Measurements from ENCODE around the gene TARBP1. TPM values are rescaled to one million over a fixed set of nuclear protein-coding genes. Genes with fewer than 3 reads are reported as not detected.

The TARBP1 gene
- total and polyA plus RNA-seq, 2 of the 13 experiments (the other 11 are each of a cell fraction or from before 2014, with no cell fraction given) = 37.7 to 67.0 TPM

DNA sequence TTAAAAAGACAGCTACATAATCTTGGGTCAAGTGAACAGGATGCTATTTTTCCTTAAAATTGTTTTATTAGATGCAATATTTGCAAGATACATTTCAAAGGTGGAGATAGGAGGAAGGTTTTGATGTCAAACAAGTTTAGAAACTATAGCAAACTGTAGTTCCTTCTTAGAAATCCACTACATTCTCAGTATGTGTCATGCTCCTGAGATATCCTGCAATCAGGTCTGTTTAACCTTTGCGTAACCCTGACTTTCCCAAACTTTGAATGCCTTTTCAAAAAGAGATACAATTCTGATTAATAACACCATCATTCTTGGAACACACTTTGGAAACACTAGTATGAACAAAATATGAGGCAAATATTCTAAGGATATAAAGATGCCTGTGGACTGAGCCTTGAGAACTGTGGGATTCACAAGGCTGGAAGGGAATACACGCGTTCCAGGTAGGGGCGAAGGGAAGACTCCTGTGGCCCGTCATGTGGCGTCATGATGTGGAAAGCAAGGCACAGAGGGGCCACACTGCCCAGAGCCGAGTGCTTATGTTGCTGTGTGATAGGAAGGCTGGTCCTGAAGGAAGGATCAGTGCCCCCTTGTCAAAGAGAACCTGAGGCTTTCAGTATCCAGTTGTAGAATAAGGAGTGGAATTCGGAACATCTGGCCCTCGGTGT lies 19.6 kb upstream of the TARBP1 start (continued):
- TF ChIP-seq, protein P1, sequence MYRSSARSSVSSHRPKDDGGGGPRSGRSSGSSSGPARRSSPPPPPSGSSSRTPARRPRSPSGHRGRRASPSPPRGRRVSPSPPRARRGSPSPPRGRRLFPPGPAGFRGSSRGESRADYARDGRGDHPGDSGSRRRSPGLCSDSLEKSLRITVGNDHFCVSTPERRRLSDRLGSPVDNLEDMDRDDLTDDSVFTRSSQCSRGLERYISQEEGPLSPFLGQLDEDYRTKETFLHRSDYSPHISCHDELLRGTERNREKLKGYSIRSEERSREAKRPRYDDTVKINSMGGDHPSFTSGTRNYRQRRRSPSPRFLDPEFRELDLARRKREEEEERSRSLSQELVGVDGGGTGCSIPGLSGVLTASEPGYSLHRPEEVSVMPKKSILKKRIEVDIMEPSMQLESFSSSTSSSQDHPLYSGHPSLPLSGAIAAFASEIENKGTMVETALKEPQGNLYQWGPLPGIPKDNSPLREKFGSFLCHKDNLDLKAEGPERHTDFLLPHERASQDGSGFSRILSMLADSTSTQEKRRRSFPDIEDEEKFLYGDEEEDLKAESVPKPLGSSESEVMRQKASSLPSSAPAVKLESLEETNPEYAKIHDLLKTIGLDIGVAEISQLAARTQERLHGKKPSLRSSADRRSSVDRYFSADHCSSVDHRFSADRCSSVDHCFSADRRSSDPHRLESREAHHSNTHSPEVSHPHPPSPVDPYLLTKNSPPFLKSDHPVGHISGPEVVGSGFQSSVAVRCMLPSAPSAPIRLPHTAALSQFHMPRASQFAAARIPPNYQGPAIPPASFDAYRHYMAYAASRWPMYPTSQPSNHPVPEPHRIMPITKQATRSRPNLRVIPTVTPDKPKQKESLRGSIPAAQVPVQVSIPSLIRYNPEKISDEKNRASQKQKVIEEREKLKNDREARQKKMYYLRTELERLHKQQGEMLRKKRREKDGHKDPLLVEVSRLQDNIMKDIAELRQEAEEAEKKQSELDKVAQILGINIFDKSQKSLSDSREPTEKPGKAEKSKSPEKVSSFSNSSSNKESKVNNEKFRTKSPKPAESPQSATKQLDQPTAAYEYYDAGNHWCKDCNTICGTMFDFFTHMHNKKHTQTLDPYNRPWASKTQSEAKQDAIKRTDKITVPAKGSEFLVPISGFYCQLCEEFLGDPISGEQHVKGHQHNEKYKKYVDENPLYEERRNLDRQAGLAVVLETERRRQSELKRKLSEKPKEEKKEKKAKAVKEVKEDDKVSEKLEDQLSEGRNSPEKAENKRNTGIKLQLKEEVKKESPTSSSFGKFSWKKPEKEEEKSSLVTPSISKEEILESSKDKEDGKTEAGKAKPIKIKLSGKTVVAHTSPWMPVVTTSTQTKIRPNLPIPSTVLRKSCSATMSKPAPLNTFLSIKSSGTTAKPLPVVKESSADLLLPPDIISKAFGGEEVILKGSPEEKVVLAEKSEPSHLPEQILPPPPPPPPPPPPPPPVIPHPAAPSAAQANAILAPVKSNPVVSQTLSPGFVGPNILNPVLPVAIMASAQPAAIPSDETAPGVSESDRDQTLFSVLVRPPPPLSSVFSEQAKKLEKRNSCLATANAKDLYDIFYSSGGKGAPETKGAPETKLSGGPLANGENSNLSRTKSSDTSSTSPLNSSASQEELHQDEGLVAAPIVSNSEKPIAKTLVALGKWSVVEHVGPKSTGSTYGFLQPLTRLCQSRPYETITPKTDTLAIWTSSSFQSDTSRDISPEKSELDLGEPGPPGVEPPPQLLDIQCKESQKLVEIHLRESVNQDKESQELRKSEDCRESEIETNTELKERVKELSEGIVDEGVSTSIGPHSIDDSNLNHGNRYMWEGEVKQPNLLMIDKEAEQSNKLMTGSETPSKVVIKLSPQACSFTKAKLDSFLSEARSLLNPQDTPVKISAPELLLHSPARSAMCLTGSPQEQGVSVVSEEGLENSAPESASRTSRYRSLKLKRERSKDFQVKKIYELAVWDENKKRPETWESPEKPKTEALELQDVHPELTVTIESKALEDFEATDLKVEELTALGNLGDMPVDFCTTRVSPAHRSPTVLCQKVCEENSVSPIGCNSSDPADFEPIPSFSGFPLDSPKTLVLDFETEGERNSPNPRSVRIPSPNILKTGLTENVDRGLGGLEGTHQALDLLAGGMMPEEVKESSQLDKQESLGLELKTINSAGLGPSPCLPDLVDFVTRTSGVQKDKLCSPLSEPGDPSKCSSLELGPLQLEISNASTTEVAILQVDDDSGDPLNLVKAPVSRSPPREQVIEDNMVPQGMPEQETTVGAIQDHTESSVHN (CRISPR knock-in tag; IDR thresholded peaks at IDR 0.05) = peak; percentile 42; the same call in 1 of the 2 replicates

DNA sequence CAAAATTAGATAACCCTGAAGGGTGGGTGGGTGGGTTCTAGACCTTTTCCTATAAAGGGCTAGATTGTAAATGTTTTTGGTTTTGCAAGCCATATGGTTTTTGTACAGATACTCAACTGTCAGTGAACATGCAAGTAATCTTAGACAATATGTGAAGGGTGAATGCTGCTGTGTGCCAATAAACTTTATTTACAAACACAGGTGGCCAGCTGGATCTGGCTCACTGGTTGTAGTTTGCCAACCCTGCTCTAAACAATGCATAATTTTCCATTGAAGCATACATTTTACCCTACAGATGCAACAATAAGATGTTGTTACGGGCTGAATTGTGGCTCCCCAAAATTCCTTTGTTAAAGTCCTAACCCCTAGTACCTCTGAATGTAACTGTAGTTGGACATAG lies 18.6 kb upstream of the TARBP1 start:
- in situ Hi-C loops (cut with HindIII; ENCODE audit: extremely low pct_ligation_motif_present, low pct_unique_long_range_greater_than_20kb) (loop anchor here (5.0 to 10.0 kb wide), 5 partner anchors 100 to 595 kb away; no protein-coding TSS in a partner anchor), intact Hi-C loops (cut with micrococcal nuclease; ENCODE audit: unreplicated experiment) (loop anchor here (5.0 to 10.0 kb wide), 5 partner anchors 47 to 665 kb away; partner anchors contain the start of gene RBM34)
- Histone ChIP-seq H3K4me3 (replicated peaks in 1 of 3; ENCODE audit: insufficient read depth in 1 of 3, low read depth in 2 of 3, low read length in 3 of 3) (no peak overlapping the region), H3K9ac (ENCODE audit: insufficient read depth, low read depth, low read length) (no peak overlapping the region), H3K9me3 (ENCODE audit: low read length) (no peaks in the 10 kb centered on the region), H3K27me3 (ENCODE audit: control insufficient read depth in 1 of 2, insufficient read depth in 2 of 2, low read length in 2 of 2) (no peaks in the 10 kb centered on the region), H2AFZ (ENCODE audit: low read length) (no peak overlapping the region), H3K27ac (ENCODE audit: extremely low read length, insufficient read depth, low read length) (no peak overlapping the region), H4K20me1 (ENCODE audit: insufficient read depth, low read length) (no peaks in the 10 kb centered on the region), H3K4me2 (ENCODE audit: low read depth, low read length) (no peak overlapping the region), H3K4me1 (ENCODE audit: insufficient read depth, low read length) (peaks cover 52% of the 10 kb centered on the region), H3K79me2 (ENCODE audit: insufficient read depth, low read length) (no peaks in the 10 kb centered on the region), H3K36me3 (replicated peaks in 1 of 2; ENCODE audit: control insufficient read depth in 1 of 2, insufficient read depth in 2 of 2, low read length in 2 of 2) (no peaks in the 10 kb centered on the region)
- CTCF ChIA-PET (ENCODE audit: low intra/inter-chr PET ratio, low total read pairs) = no interaction called here
- FAIRE-seq (no peak), ATAC-seq (no peak), DNase-seq (ENCODE audit: low spot score) (no peak)
- POLR2A ChIA-PET = interaction anchor here (2.2 kb wide), 1 partner anchor 103 kb away, joined by 22 read pairs; no protein-coding TSS in a partner anchor
- WGBS (ENCODE audit: low lambda C conversion rate) = 88% methylated on average over 1 of the region's 1 CpG
- no TSS peak for BruUV-seq (replicated peaks)
- TF ChIP-seq, protein P2, sequence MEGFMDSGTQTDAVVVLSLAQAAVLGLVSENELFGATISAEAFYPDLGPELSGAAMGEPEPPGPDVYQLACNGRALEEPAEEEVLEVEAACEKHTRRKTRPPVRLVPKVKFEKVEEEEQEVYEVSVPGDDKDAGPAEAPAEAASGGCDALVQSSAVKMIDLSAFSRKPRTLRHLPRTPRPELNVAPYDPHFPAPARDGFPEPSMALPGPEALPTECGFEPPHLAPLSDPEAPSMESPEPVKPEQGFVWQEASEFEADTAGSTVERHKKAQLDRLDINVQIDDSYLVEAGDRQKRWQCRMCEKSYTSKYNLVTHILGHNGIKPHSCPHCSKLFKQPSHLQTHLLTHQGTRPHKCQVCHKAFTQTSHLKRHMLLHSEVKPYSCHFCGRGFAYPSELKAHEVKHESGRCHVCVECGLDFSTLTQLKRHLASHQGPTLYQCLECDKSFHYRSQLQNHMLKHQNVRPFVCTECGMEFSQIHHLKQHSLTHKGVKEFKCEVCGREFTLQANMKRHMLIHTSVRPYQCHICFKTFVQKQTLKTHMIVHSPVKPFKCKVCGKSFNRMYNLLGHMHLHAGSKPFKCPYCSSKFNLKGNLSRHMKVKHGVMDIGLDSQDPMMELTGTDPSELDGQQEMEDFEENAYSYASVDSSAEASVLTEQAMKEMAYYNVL (CRISPR knock-in tag; IDR thresholded peaks at IDR 0.05; ENCODE audit: borderline replicate concordance) = no peak
- no peak for TF ChIP-seq ZNF83 (CRISPR knock-in tag; IDR thresholded peaks at IDR 0.05; ENCODE audit: borderline replicate concordance)
